Neural progenitor cell (in vitro differentiated cells): ENCODE results near the gene IGDCC3.

Experiments
- EZH2phosphoT487 ChIP-seq: fragments of 200-600 bp; sonication (generic); IDR thresholded peaks from 2 replicates; pipeline ENCODE4 v1.6.1; 2017; ENCODE audit warnings: antibody characterized with exemption
- TF ChIP-seq, protein P1 (sequence below): fragments of 200-600 bp; sonication (generic); IDR thresholded peaks from 2 replicates; pipeline ENCODE4 v1.5.1; 2017; ENCODE audit warnings: antibody characterized with exemption, mild to moderate bottlenecking

- TF ChIP-seq, protein P1, sequence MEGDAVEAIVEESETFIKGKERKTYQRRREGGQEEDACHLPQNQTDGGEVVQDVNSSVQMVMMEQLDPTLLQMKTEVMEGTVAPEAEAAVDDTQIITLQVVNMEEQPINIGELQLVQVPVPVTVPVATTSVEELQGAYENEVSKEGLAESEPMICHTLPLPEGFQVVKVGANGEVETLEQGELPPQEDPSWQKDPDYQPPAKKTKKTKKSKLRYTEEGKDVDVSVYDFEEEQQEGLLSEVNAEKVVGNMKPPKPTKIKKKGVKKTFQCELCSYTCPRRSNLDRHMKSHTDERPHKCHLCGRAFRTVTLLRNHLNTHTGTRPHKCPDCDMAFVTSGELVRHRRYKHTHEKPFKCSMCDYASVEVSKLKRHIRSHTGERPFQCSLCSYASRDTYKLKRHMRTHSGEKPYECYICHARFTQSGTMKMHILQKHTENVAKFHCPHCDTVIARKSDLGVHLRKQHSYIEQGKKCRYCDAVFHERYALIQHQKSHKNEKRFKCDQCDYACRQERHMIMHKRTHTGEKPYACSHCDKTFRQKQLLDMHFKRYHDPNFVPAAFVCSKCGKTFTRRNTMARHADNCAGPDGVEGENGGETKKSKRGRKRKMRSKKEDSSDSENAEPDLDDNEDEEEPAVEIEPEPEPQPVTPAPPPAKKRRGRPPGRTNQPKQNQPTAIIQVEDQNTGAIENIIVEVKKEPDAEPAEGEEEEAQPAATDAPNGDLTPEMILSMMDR, result no peak
- no peak for TF ChIP-seq EZH2phosphoT487
Observed at GRCh38 chr15:65362491-65362890, 15.3 kb downstream of the IGDCC3 start.
